ENCODE data around the gene TRMT1L.
"Not testable (repeated sequence)": the region's sequence is repeated elsewhere in the genome, so short reads cannot be mapped to it uniquely, and the experiment has no call there.

TRMT1L gene

GRCh38 chr1:185156854-185157598 is at the start of gene TRMT1L, which contains the start of gene SWT1:
TSS of gene TRMT1L (minus strand) at chr1:185156953. CDS start at chr1:185156712, 241 bp downstream.
TSS of gene SWT1 (plus strand) at chr1:185157167. CDS start at chr1:185160842, 3,675 bp downstream.
- DNase-seq = peak; percentile 93 to 100 (median 99)

DNA sequence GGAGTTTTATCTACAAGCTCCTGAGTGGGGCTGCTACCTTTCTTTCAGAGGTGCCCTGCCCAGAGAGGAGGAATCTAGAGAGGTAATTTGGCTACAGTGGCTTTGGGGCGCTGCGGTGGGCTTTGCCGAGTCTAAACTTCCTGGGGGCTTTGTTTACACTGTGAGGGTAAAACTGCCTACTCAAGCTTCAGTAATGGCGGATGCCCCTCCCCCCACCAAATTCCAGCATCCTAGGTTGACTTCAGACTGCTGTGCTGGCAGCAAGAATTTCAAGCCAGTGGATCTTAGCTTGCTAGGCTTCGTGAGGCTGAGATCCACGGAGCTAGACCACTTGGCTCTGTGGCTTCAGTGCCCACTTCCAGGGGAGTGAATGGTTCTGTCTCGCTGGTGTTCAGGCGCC is 44.1 kb upstream of the TRMT1L start:
- no peak for DNase-seq

DNA sequence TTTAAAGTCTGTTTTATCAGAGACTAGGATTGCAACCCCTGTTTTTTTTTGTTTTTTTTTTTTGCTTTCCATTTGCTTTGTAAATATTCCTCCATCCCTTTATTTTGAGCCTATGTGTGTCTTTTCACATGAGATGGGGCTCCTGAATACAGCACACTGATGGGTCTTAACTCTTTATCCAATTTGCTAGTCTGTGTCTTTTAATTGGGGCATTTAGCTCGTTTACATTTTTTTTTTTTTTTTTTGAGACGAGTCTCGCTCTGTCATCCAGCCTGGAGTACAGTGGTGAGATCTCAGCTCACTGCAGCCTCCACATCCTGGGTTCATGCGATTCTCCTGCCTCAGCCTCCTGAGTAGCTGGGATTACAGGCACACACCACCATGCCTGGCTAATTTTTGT is 42.0 kb upstream of the TRMT1L start:
- DNase-seq = not testable (repeated sequence)

- DNase-seq = no peak
Measured at GRCh38 chr1:185193756-185194155, 37.0 kb upstream of the TRMT1L start.

DNA sequence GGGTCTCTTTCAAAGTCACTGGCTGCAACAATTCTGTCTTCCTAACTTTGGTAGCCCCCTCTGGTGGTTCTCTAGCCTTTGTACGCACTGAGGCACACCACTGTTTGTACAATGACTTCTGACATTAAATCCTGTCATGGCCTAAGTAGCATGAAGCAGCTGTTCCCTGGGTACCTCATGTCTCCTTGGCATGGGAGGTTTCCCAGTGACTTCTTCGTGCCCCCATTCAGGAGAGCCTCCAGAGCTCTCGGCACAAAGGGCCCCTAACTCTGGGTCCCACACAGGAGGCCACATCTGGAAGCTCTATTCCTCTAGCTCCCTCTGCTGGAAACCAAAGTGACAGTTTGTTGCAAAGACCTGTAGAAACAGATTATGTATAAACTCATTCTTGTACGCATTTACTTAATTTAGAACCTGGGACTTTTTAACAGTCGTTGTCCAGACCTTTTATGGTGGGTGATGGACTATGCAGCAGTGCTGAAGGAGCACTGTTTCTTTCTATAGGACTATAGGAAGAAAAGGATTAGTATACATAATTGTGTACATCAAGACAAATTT is 13.6 kb upstream of the TRMT1L start:
- peak in 24 of 56 donors; percentile 1 to 48 (median 6) for DNase-seq

GRCh38 chr1:185166106-185166505 is 9.4 kb upstream of the TRMT1L start:
- no peak for DNase-seq

DNA sequence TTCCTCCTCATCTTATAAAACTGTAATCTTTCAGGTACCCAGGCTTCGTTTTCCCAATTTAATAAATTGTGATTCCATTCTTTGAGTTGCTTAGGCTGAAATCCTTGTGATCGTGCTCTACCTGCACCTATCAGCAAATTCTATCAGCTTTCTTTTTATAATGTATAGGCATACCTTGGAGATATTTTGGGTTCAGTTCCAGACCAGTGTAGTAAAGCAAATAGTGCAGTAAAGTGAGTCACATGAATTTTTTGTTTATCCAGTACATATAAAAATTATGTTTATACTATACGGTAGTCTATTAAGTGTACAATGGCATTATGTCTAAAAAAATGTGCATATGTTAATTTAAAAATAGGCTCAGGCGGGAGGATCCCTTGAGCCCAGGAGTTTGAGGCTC is 5.7 kb upstream of the TRMT1L start:
- no peak for DNase-seq

DNA sequence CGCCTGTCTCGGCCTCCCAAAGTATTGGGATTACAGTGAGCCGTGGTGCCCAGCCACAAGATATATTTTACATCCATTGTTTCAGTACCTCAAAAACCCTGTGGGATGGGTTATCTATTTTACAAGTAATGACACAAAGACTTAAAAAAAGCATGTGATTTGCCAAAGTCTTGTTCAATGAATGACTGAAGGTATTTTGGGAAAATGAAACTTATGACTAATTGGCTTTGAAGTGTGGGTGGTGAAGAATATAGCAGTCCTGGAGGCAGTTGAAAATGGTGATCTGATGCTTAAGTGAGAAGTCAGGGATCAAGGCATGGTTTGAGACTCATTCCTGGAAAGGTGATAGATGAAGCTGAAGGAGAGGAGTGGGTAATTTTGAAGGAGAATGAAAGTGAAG is 3.2 kb upstream of the TRMT1L start:
- DNase-seq = no peak

- peak in 1 of 56 donors; percentile 8 for DNase-seq
Measured at GRCh38 chr1:185158800-185159199, 2.0 kb upstream of the TRMT1L start.

- peak in 5 of 56 donors; percentile 2 to 51 (median 9) for DNase-seq
Measured at GRCh38 chr1:185157599-185158412, 1.1 kb upstream of the TRMT1L start.

DNA sequence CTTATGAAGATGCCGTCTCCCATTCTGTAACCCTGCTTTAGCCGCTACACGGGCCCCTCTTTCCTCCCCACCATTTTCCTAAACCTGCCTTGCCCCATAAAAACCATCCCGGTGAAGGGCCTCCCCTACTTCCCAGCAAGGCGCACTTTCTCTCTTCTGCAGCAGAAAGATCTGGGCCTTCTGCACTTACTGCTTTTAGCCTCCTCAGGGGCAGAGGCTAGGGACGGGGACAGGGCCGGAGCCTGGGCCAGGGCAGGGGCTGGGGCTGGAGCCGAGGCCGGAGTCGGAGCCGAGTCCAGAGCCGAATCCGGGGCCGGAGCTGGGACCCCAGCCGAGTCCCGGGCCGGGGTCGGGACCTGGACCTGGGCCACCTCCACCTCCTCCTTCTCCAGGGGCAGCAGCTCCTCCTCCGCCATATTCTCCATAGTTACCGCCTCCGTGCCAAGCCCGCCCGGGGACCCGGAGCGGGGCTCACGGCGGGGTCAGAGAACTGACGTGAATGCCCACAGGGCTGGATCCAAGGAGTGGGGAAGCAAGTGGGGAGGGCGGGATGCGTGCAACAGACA is 382 bp downstream of the TRMT1L start:
- peak in 16 of 56 donors; percentile 28 to 95 (median 68) for DNase-seq

DNA sequence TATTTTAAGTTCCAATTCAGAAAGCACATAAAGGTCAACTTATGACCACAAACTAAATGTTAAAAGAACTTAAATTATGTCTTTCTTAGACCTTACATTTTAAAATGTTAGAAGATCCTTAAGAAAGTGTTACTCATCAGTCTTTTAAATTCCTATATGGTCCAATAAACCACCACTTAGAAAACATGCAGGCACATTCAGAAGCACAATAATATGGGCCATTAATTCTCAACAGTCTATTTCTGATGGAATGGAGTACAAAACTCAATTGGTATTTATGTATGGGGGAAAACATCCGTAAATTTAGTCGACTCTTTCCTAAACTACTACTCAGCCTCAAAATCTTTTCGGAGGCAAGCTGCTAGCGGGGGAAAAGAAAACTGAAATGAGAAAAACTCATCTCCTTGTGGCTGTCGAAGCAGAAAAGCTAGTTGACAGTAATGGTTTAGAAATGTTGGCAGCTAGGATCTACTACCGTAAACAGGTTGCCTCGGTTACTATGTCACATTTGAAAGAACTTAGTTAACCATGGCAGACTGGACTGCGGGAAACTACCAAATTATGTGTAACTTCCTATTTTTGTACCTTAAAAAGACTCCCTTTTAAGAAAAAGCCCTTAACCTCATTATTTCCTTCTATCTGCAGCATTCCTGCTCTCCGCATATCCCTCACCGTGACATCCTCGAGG is 1.0 kb downstream of the TRMT1L start:
- DNase-seq = no peak

- DNase-seq = no peak
Measured at GRCh38 chr1:185154912-185155513, 1.7 kb downstream of the TRMT1L start.

- no peak for DNase-seq
Measured at GRCh38 chr1:185152187-185152767, 4.5 kb downstream of the TRMT1L start.

DNA sequence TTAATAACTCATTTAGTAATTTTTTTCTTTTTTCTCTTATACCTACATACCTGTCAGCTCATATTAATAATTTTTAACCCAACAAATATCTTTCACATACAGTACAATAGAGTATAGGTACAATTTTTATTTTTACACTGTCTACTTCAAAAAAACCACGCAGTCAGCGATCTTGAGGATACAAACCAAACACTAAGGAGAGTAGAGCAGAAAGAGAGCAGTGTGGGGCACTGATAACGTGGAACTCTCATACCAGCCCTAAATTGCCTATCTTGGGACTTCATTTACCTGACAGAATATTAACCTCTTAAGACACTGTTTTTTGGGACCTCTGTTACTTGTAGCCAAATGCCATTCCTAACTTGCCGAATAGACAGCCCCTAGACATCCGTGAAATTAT is 5.5 kb downstream of the TRMT1L start:
- DNase-seq = no peak

- no peak for DNase-seq
Measured at GRCh38 chr1:185144233-185144632, 12.5 kb downstream of the TRMT1L start.

- no peak for DNase-seq
Measured at GRCh38 chr1:185139246-185139645, 17.5 kb downstream of the TRMT1L start.

- no peak for DNase-seq
Measured at GRCh38 chr1:185137896-185138545, 18.7 kb downstream of the TRMT1L start.

DNA sequence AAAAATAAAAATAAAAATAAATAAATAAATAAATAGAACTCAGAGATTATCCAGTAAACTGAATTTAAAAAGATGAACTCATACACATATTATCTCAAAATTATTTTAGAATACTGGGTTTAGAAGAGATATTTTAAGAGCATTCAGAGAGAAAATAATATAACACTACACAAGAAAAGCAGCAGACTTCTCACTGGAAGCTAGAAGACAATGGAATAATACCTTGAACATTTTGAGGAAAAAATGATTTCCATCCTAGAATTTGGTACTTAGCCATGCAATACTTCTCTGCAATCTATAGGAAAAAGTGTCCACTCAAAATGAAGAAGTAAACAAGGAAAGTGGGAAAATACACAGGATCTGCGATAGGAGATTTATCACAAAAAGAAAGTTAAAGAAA is 24.2 kb downstream of the TRMT1L start:
- no peak for DNase-seq

DNA sequence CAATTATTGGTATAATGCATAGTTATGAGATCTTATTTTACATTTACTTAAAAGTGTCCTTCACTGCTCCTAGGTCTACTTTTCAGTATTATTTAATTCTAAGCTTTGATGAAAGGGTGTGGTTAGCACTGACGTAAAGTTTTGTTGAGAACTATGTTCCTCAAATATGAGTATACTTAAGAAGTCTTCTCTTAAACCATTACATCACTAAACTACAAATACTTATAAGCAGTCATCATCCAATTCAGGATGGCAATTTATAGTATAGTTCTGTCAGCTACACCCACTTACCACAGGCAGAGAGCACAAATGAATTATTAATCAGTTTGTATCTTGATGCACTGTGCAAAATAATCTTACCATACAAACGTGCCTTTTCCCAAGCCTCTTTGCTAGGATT is 27.0 kb downstream of the TRMT1L start:
- DNase-seq = no peak
